Measurements from ENCODE around the gene SFMBT1. TPM values are rescaled to one million over a fixed set of nuclear protein-coding genes. Genes with fewer than 3 reads are reported as not detected.

SFMBT1 gene, protein sequence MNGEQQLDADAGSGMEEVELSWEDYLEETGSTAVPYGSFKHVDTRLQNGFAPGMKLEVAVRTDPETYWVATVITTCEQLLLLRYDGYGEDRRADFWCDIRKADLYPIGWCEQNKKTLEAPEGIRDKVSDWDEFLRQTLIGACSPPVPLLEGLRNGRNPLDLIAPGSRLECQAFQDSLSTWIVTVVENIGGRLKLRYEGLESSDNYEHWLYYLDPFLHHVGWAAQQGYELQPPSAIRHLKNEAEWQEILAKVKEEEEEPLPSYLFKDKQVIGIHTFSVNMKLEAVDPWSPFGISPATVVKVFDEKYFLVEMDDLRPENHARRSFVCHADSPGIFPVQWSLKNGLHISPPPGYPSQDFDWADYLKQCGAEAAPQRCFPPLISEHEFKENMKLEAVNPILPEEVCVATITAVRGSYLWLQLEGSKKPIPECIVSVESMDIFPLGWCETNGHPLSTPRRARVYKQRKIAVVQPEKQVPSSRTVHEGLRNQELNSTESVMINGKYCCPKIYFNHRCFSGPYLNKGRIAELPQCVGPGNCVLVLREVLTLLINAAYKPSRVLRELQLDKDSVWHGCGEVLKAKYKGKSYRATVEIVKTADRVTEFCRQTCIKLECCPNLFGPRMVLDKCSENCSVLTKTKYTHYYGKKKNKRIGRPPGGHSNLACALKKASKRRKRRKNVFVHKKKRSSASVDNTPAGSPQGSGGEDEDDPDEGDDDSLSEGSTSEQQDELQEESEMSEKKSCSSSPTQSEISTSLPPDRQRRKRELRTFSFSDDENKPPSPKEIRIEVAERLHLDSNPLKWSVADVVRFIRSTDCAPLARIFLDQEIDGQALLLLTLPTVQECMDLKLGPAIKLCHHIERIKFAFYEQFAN
- total RNA-seq = 3.5 and 4.5 TPM in 2 replicates

DNA sequence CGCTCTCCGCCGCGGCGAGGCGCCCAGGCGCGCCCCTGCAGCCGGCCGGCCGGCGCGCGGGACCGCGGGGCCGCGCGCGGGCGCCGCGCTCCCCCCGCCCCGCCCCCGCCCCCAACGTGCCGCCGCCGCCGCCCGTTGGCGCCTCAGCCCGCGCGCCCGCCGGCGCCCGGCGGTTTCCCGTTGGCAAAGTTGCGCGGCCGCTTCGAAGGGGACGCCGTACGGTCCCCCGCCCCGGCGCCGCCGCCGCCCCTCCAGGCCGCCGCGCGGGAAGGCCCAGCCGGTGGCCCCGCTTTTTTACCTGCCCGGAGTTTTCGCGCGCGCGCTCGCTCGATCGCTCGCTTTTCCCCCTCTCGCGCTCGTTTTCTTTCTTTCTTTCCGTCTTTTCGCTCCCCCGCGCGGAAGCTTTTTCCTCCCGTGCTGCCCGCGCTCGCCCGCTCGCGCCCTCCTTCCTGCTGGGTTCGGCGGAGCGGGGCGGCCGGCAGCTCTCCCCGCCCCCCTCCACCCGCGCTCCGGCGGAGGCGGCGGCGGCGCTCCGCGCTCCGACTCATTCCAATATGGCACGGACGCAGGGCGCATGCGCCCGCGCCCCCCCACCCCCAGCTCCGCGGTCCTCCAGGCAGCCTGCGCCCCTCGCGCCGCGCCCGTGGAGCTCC is at the start of gene SFMBT1:
TSS of gene SFMBT1 (minus strand) at position 556 of the 653 bp plus-strand sequence. CDS start 76,945 bp downstream, outside the sequence.

DNA sequence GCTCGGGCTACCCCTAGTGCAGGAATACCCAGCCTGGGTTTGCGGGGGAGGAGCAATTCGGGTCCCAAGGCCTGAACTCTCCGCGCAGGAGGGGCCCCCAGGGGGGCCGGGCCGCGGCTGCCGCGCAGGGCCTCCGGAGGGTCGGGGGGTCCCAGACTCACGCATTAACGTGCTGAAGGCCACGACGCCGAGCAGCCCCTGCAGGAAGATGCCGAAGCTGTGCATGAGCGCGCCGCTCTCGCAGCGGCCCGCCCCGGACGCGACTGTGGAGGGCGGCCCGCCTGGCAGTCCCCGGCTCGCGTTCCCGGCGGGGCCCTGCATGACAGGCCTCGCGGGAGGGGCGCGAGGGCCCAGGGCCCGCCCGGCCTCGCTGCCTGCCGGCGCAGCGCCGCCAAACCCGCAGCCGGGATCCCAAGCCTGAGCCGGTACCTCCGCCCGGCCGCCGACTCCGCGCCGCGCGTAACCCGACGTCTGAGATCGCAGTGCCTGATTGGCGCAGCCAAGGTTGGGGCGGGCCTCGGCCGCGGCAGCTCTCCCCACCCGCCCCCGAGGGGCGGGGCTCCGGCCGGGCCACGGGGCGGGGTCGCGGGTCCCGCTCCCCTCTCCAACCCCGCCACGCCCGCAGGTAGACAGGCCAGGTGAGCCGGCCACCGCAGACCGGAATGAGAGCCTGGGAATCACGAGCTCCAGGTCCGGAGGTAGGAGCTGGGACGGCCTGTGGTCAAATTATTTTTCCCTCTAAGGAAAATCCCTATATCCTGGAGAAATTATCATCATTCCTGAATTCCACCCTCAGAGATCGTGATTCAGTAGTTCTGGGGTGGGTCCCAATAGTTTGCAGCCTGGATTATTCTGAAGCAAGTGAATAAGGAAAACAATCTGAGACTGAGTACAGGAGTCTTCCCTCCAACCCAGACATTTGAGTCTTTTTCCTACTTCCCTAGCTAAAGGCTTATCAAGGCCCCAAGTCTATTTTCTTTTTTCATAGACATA is 148.4 kb downstream of the SFMBT1 start, which contains the start of gene STIMATE:
TSS of gene STIMATE (minus strand) at position 419 of the 993 bp plus-strand sequence. CDS start at position 321, 98 bp downstream.

Other genes starting within 250 kb of the SFMBT1 start
- 0.33 and 0.43 TPM in 2 replicates for gene ITIH4, start 215.4 kb downstream of the SFMBT1 start, total RNA-seq
- 0.11 TPM in 1 of 2 replicates, not detected in the other for gene MUSTN1, start 211.1 kb downstream of the SFMBT1 start, total RNA-seq
- gene STIMATE, start 148.5 kb downstream of the SFMBT1 start, total RNA-seq = 9.4 and 10.0 TPM in 2 replicates
- gene RFT1, start 84.4 kb upstream of the SFMBT1 start, total RNA-seq = 11.8 and 16.8 TPM in 2 replicates
- 1.4 and 1.7 TPM in 2 replicates for gene PRKCD, start 115.1 kb upstream of the SFMBT1 start, total RNA-seq
- 172 and 283 TPM in 2 replicates for gene TKT, start 209.9 kb upstream of the SFMBT1 start, total RNA-seq

Measured in dermis lymphatic vessel endothelial cell (primary cell).